Measurements from ENCODE around the gene EEF2KMT.

DNA sequence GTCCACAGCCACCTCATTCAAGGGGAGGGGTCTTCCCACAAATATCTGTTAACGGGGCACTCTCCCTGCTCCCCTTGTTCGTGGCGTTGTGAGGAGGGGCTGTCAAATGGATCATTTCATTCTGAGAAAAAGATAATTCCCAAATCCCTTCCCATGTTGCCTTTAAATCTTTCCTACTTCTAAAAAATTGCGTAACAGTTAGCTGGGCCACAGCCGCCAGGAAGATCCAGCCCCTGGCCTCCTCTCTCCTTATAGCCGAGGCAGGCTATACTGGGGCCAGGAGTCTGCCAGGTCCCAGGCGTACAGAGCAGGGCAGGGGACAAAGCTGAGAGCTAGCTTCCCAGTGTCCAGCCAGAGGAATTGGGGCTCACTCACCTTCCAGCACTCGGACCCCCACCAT, 32.3 kb downstream of the EEF2KMT start:
- TF ChIP-seq MAFK (IDR thresholded peaks at IDR 0.05; ENCODE audit: low read depth, low read length) (no peak), POLR2A (IDR thresholded peaks at IDR 0.05; ENCODE audit: control extremely low read depth in 1 of 2, low read depth in 2 of 2, low read length in 2 of 2) (no peak), POLR2AphosphoS5 (IDR thresholded peaks at IDR 0.05; ENCODE audit: low read depth, low read length) (no peak), YY1 (IDR thresholded peaks at IDR 0.05; ENCODE audit: low read depth, low read length) (no peak), SIN3A (conservative IDR thresholded peaks at IDR 0.05 in 1 of 2, IDR thresholded peaks at IDR 0.05 in 1 of 2; ENCODE audit: low read depth in 1 of 2, low read length in 2 of 2) (no peak), RFX5 (IDR thresholded peaks at IDR 0.05; ENCODE audit: borderline replicate concordance, low read depth, low read length) (no peak), CEBPB (IDR thresholded peaks at IDR 0.05; ENCODE audit: low read depth, low read length) (peak; percentile 72), SIRT6 (IDR thresholded peaks at IDR 0.05; ENCODE audit: low read length) (no peak), CBX8 (IDR thresholded peaks at IDR 0.05; ENCODE audit: borderline replicate concordance, low read depth, low read length) (no peak), ZNF274 (IDR thresholded peaks at IDR 0.05; ENCODE audit: borderline replicate concordance, extremely low read depth, low read length) (no peak), TAF7 (optimal IDR thresholded peaks at IDR 0.05; ENCODE audit: borderline replicate concordance, low read depth, low read length) (no peak)
- TF ChIP-seq, protein P1, sequence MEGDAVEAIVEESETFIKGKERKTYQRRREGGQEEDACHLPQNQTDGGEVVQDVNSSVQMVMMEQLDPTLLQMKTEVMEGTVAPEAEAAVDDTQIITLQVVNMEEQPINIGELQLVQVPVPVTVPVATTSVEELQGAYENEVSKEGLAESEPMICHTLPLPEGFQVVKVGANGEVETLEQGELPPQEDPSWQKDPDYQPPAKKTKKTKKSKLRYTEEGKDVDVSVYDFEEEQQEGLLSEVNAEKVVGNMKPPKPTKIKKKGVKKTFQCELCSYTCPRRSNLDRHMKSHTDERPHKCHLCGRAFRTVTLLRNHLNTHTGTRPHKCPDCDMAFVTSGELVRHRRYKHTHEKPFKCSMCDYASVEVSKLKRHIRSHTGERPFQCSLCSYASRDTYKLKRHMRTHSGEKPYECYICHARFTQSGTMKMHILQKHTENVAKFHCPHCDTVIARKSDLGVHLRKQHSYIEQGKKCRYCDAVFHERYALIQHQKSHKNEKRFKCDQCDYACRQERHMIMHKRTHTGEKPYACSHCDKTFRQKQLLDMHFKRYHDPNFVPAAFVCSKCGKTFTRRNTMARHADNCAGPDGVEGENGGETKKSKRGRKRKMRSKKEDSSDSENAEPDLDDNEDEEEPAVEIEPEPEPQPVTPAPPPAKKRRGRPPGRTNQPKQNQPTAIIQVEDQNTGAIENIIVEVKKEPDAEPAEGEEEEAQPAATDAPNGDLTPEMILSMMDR (IDR thresholded peaks at IDR 0.05; ENCODE audit: control extremely low read depth in 1 of 3, insufficient read depth in 1 of 3, low read depth in 1 of 3, low read length in 3 of 3): no peak
- TF ChIP-seq, protein P2, sequence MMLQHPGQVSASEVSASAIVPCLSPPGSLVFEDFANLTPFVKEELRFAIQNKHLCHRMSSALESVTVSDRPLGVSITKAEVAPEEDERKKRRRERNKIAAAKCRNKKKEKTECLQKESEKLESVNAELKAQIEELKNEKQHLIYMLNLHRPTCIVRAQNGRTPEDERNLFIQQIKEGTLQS (IDR thresholded peaks at IDR 0.05; ENCODE audit: insufficient read depth, low read depth, low read length): no peak
- TF ChIP-seq, protein P3, sequence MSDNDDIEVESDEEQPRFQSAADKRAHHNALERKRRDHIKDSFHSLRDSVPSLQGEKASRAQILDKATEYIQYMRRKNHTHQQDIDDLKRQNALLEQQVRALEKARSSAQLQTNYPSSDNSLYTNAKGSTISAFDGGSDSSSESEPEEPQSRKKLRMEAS (IDR thresholded peaks at IDR 0.05): no peak

All from H1 (cell line).